ENCODE data around the gene SNX9. TPM values are rescaled to one million over a fixed set of nuclear protein-coding genes. Genes with fewer than 3 reads are reported as not detected.

Gene SNX9
- total RNA-seq, 1 donor from 2014 or later = 36.0 TPM

DNA sequence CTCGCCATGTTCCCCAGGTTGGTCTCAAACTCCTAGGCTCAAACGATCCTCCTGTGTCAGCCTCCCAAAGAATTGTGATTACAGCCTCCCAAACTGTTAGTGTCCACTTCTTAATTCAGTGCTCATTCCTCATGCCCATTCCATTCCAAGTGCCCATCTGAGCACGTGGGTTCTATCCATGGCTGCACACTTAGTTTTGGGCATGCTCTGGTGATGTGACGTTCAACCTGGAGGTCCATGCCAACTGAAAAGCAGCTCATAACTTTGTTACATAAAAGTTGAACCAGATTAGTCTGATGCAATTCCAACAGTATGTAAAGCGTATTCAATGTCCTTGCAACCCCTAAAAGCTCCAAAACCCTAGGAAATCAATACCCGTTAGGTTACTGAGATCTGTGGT, 11.5 kb downstream of the SNX9 start:
- H3K4me1 ChIP-seq (ENCODE audit: insufficient read depth, low read length) = peaks cover 29% of the 10 kb centered on the region
- Mint-ChIP-seq H3K4me1 (ENCODE audit: low read depth, unreplicated experiment) (peaks cover 53% of the 10 kb centered on the region), H3K27ac (ENCODE audit: unreplicated experiment) (peak overlapping the region; percentile 28), H3K9me3 (ENCODE audit: unreplicated experiment) (no peaks in the 10 kb centered on the region), H3K4me3 (ENCODE audit: unreplicated experiment) (no peak overlapping the region), H3K36me3 (ENCODE audit: low read depth, unreplicated experiment) (no peaks in the 10 kb centered on the region), H3K27me3 (ENCODE audit: low read depth, unreplicated experiment) (no peaks in the 10 kb centered on the region)
- DNase-seq (ENCODE audit: low read depth) (no peak), FAIRE-seq (no peak)
- no peak overlapping the region for H3K9ac ChIP-seq (ENCODE audit: low read length)
- no peak overlapping the region for H3K4me3 ChIP-seq (ENCODE audit: insufficient read depth, low read depth, low read length)
- no peak overlapping the region for H2AFZ ChIP-seq (ENCODE audit: low read depth, low read length)
- H3K27ac ChIP-seq (ENCODE audit: low read depth, low read length) = no peak overlapping the region
- no peaks in the 10 kb centered on the region for H3K27me3 ChIP-seq (ENCODE audit: insufficient read depth, low read length)
- TF ChIP-seq EZH2 (IDR thresholded peaks at IDR 0.05; ENCODE audit: insufficient read depth, low read length) = no peak
- TF ChIP-seq, protein P1, sequence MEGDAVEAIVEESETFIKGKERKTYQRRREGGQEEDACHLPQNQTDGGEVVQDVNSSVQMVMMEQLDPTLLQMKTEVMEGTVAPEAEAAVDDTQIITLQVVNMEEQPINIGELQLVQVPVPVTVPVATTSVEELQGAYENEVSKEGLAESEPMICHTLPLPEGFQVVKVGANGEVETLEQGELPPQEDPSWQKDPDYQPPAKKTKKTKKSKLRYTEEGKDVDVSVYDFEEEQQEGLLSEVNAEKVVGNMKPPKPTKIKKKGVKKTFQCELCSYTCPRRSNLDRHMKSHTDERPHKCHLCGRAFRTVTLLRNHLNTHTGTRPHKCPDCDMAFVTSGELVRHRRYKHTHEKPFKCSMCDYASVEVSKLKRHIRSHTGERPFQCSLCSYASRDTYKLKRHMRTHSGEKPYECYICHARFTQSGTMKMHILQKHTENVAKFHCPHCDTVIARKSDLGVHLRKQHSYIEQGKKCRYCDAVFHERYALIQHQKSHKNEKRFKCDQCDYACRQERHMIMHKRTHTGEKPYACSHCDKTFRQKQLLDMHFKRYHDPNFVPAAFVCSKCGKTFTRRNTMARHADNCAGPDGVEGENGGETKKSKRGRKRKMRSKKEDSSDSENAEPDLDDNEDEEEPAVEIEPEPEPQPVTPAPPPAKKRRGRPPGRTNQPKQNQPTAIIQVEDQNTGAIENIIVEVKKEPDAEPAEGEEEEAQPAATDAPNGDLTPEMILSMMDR (IDR thresholded peaks at IDR 0.05; ENCODE audit: insufficient read depth, low read depth, low read length) = no peak
- H3K9me3 ChIP-seq (ENCODE audit: insufficient read depth, low read depth, low read length) = no peaks in the 10 kb centered on the region
- no peaks in the 10 kb centered on the region for H3K36me3 ChIP-seq (ENCODE audit: insufficient read depth, low read length)
- no peak overlapping the region for H3K4me2 ChIP-seq (ENCODE audit: low read length)
- H4K20me1 ChIP-seq (ENCODE audit: insufficient read depth, low read length) = peaks cover 52% of the 10 kb centered on the region
- H3K79me2 ChIP-seq (ENCODE audit: insufficient read depth, low read length) = peaks cover 94% of the 10 kb centered on the region

DNA sequence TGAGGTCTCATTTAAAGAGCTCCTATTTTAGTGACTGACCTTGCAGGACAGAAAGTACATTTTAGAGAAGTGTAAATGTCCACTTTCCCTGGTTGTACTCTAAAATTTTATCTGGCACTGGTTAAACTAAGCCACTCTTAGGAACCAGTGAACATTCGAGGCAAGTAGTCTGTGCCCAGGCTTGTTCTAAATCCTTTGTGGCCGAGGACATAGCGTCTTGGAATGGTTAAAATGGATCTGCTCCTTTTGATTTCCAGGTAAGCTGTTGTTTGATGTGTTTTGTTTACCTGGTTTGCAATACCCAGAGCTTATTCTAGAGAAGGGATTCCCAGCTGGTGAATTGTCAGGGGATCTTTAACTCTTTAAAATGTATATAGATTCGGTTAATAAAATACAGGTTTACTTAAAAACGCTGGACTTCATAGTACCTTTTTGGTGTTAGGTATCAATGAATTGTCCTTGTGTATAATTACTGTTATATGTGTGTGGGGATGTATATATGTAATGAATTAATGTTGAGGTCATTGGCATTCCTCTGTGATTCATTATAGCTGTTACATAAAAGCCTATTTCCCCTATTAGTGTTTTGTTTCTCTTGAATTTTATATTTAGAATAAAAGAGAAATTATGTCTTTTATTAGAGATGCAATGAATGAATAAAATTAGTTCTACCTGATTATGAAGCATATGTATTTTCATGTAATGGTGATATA, 15.8 kb downstream of the SNX9 start:
- H3K4me3 Mint-ChIP-seq (ENCODE audit: unreplicated experiment) = no peak overlapping the region
- Histone ChIP-seq H3K9me3 (ENCODE audit: insufficient read depth, low read depth, low read length) (no peaks in the 10 kb centered on the region), H4K20me1 (ENCODE audit: insufficient read depth, low read length) (peaks cover 52% of the 10 kb centered on the region), H3K27ac (ENCODE audit: low read depth, low read length) (no peak overlapping the region), H3K4me3 (ENCODE audit: insufficient read depth, low read depth, low read length) (no peak overlapping the region), H3K79me2 (ENCODE audit: insufficient read depth, low read length) (peaks cover 99% of the 10 kb centered on the region), H3K4me2 (ENCODE audit: low read length) (no peak overlapping the region), H3K36me3 (ENCODE audit: insufficient read depth, low read length) (no peaks in the 10 kb centered on the region), H3K4me1 (ENCODE audit: insufficient read depth, low read length) (peaks cover 17% of the 10 kb centered on the region), H3K9ac (ENCODE audit: low read length) (no peak overlapping the region), H3K27me3 (ENCODE audit: insufficient read depth, low read length) (no peaks in the 10 kb centered on the region), H2AFZ (ENCODE audit: low read depth, low read length) (no peak overlapping the region)
- peak overlapping the region; percentile 24 for H3K27ac Mint-ChIP-seq (ENCODE audit: unreplicated experiment)
- DNase-seq (ENCODE audit: low read depth) (no peak), FAIRE-seq (no peak)
- H3K9me3 Mint-ChIP-seq (ENCODE audit: unreplicated experiment) = no peaks in the 10 kb centered on the region
- peaks cover 42% of the 10 kb centered on the region for H3K4me1 Mint-ChIP-seq (ENCODE audit: low read depth, unreplicated experiment)
- H3K36me3 Mint-ChIP-seq (ENCODE audit: low read depth, unreplicated experiment) = no peaks in the 10 kb centered on the region
- no peak for TF ChIP-seq EZH2 (IDR thresholded peaks at IDR 0.05; ENCODE audit: insufficient read depth, low read length)
- TF ChIP-seq, protein P1 (IDR thresholded peaks at IDR 0.05; ENCODE audit: insufficient read depth, low read depth, low read length) = no peak
- no peaks in the 10 kb centered on the region for H3K27me3 Mint-ChIP-seq (ENCODE audit: low read depth, unreplicated experiment)

DNA sequence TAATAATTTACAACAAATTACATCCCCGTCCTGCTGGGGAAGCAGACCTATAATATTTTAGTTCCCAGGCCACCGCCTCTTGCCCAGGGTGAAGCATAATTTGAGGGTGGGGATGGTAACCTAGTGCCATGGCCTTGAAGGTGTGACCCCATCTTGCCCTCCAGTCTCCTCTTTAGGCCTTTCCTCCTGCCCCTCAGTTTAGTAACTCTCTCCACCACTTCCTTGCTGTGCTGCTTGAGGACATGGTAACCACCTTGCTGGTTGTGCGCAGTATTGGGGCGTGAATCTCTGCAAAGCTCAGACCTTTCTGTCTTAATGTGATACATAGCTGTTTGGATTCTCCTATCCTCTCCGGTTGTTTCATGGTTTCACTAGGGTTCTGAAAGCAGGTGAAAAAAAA, 16.6 kb downstream of the SNX9 start:
- peaks cover 39% of the 10 kb centered on the region for H3K4me1 Mint-ChIP-seq (ENCODE audit: low read depth, unreplicated experiment)
- H3K36me3 Mint-ChIP-seq (ENCODE audit: low read depth, unreplicated experiment) = no peaks in the 10 kb centered on the region
- H4K20me1 ChIP-seq (ENCODE audit: insufficient read depth, low read length) = peaks cover 56% of the 10 kb centered on the region

More for the DNA sequence above, 16.6 kb downstream of the SNX9 start:
- TF ChIP-seq, protein P1 (IDR thresholded peaks at IDR 0.05; ENCODE audit: insufficient read depth, low read depth, low read length) = no peak
- no peak for TF ChIP-seq EZH2 (IDR thresholded peaks at IDR 0.05; ENCODE audit: insufficient read depth, low read length)
- Histone ChIP-seq H3K27ac (ENCODE audit: low read depth, low read length) (no peak overlapping the region), H3K79me2 (ENCODE audit: insufficient read depth, low read length) (peaks cover 99% of the 10 kb centered on the region), H3K36me3 (ENCODE audit: insufficient read depth, low read length) (no peaks in the 10 kb centered on the region), H3K4me3 (ENCODE audit: insufficient read depth, low read depth, low read length) (no peak overlapping the region), H2AFZ (ENCODE audit: low read depth, low read length) (no peak overlapping the region), H3K4me2 (ENCODE audit: low read length) (no peak overlapping the region), H3K9ac (ENCODE audit: low read length) (no peak overlapping the region), H3K9me3 (ENCODE audit: insufficient read depth, low read depth, low read length) (no peaks in the 10 kb centered on the region), H3K4me1 (ENCODE audit: insufficient read depth, low read length) (peaks cover 16% of the 10 kb centered on the region), H3K27me3 (ENCODE audit: insufficient read depth, low read length) (no peaks in the 10 kb centered on the region)
- Mint-ChIP-seq H3K27ac (ENCODE audit: unreplicated experiment) (peak overlapping the region; percentile 55), H3K9me3 (ENCODE audit: unreplicated experiment) (no peaks in the 10 kb centered on the region), H3K27me3 (ENCODE audit: low read depth, unreplicated experiment) (no peaks in the 10 kb centered on the region), H3K4me3 (ENCODE audit: unreplicated experiment) (no peak overlapping the region)
- DNase-seq (ENCODE audit: low read depth) = no peak
- FAIRE-seq = no peak
